Heart left ventricle (tissue), 13 donors: ENCODE results near the gene NLRP9.

Experiments used
- CTCF ChIP-seq, 12 donors: fragments of 200-600 bp; sonication (generic) in 4 of 12; IDR thresholded peaks; one replicate each; pipeline versions ENCODE4 v1.5.0 to v1.8.0; 2018 to 2022; ENCODE audit warnings: antibody characterized with exemption in 12 of 12, mild to moderate bottlenecking in 5 of 12
- POLR2A ChIP-seq, 2 donors: fragments of 450-650 bp; IDR thresholded peaks; one replicate each; pipeline ENCODE4 v1.6.1; 2017; ENCODE audit warnings: antibody characterized with exemption in 2 of 2, mild to moderate bottlenecking in 2 of 2, moderate library complexity in 2 of 2
- donor health status: ischemic (EF 13 %, LVEDD 7.1; RV severe dilation, severe dysfunction).
- donor health status: DM: no; HTN: yes; CAD: no.
- donor health status: DM: no; HTN: no; CAD: no.
- donor health status: ischemic (EF 25% LVEDD 6.9; RV normal size, moderate dysfunction).
- donor health status: ischemic (EF 25% LVEDD 5.7; RV mildly dilated, moderate dysfunction).
- donor health status: ischemic (EF 35%, LVEDD 5.7; RV mildly dilated, moderate dysfunction).
- donor health status: nonischemic (EF 11% LVEDD 7.7; RV severe dilation, severe dysfunction).
- donor health status: DM: yes; HTN: yes; CAD: no.
- donor health status: PGD.
- donor health status: ischemic (EF 29% LVEDD 5.4; RV normal size, mild dysfunction).
- donor health status: nonischemic (EF 23%, LVEDD 6.1; RV moderate dilation, normal function).

- no peak for TF ChIP-seq CTCF (IDR thresholded peaks at IDR 0.05)
- TF ChIP-seq POLR2A (IDR thresholded peaks at IDR 0.05), result no peak
Measured at GRCh38 chr19:55683449-55684261, 54.5 kb downstream of the NLRP9 start.
